Stomach (tissue), 9 donors: ENCODE measurements around the gene E2F2. TPM values are rescaled to one million over a fixed set of nuclear protein-coding genes. Genes with fewer than 3 reads are reported as not detected.
A peak's percentile ranks its signal among the peaks of the same experiment; 100 is the strongest.

Experiments used
- DNase-seq, 2 donors: peaks; one replicate each; pipeline versions ENCODE4 v3.0.0 to v3.0.0-alpha.2; 2013 to 2019
- H3K27ac ChIP-seq, 5 donors: fragments of 200-600 bp in 4 of 5; sonication (generic) in 4 of 5; one replicate each; pipeline ENCODE4 v1.5.1; 2013 to 2019; ENCODE audit warnings: mild to moderate bottlenecking in 1 of 5, moderate library complexity in 1 of 5
- H3K27me3 ChIP-seq, 3 donors: fragments of 200-600 bp; sonication (generic); one replicate each; pipeline ENCODE4 v1.5.1; 2017 to 2019; ENCODE audit warnings: mixed run types in 1 of 3
- H3K36me3 ChIP-seq, 4 donors: fragments of 200-600 bp; sonication (generic); 1 replicate in 3 of 4; 2 replicates in 1 of 4; pipeline ENCODE4 v1.5.1; 2016 to 2019
- H3K4me1 ChIP-seq, 4 donors: fragments of 200-600 bp; sonication (generic); one replicate each; pipeline ENCODE4 v1.5.1; 2016 to 2019
- H3K4me3 ChIP-seq, 4 donors: fragments of 200-600 bp; sonication (generic) in 3 of 4; one replicate each; pipeline ENCODE4 v1.5.1; 2016 to 2019; ENCODE audit warnings: mild to moderate bottlenecking in 1 of 4
- H3K9me3 ChIP-seq, 4 donors: fragments of 200-600 bp; sonication (generic); one replicate each; pipeline ENCODE4 v1.5.1; 2016 to 2019
- EP300 ChIP-seq: sonication (generic); formaldehyde crosslinking; IDR thresholded peaks from one replicate; pipeline ENCODE4 v1.6.1; 2017; ENCODE audit warnings: antibody characterized with exemption
- POLR2A ChIP-seq, 4 donors: fragments of 450-650 bp; IDR thresholded peaks; one replicate each; pipeline ENCODE4 v1.6.1; 2016; ENCODE audit warnings: antibody characterized with exemption in 4 of 4, control low read depth in 2 of 4, mild to moderate bottlenecking in 1 of 4, moderate library complexity in 1 of 4
- POLR2AphosphoS5 ChIP-seq, 3 donors: sonication (generic); formaldehyde crosslinking; IDR thresholded peaks; one replicate each; pipeline ENCODE4 v1.6.1; 2016; ENCODE audit warnings: antibody characterized with exemption in 3 of 3
- WGBS, 5 donors: extraction: QIAGEN DNeasy Blood & Tissue Kit in 3 of 5; methylation state at CpG; one replicate each; pipeline versions ENCODE4 v1.1.5 to v1.1.7; 2013 to 2018; 5-methylcytosine and 5-hydroxymethylcytosine counted together
- intact Hi-C: fragments of 100-400 bp; cut with DNase I; formaldehyde crosslinking; loops from one replicate; pipeline ENCODE4 v1.15.1; 2023; ENCODE audit warnings: low total_unique reads
- polyA plus RNA-seq, 3 donors: library from polyadenylated mRNA; stranded (reverse); fragments of 200-250 nt; gene quantifications; one replicate each; pipeline ENCODE4 v1.2.3, GENCODE V29; 2013
- total RNA-seq, 5 donors: library from RNA; depleted of rRNA; stranded (reverse); fragments of >200 nt; gene quantifications; one replicate each; pipeline versions ENCODE4 v1.1.0 to v1.2.3, GENCODE V29; 2014 to 2016
- TF ChIP-seq, protein P1 (sequence below), 7 experiments: fragments of 450-650 bp in 4 of 7; fragments of 200-600 bp in 3 of 7; sonication (generic) in 3 of 7; IDR thresholded peaks; one replicate each; pipeline ENCODE4 v1.5.1; 2016 to 2019; ENCODE audit warnings: antibody characterized with exemption in 7 of 7, control low read depth in 2 of 7, mild to moderate bottlenecking in 1 of 7
- donor health status: healthy with polysubstance abuse.
- donor health status: Bipolar disorder and iron deficiency.
- donor health status: healthy.

E2F2 gene
- total and polyA plus RNA-seq, 8 donors = 0.58 to 27.8 (median 2.5) TPM

DNA sequence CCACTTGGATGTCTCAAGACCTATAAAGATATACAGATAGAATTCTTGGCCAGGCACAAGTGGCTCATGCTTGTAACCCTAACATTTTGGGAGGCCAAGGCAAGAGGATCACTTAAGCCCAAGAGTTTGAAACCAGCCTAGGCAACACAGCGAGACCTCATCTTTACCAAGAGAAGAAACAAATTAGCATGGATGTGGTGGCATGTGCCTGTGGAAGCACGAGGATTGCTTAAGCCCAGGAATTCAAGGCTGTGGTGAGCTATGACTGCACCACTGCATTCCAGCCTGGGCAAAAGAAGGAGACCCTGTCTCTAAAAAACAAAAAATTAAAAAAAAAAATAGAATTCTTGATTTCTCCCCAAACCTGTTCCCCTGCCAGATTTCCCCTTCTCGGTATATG lies 55.4 kb downstream of the E2F2 start:
- Histone ChIP-seq H3K27ac (no peak overlapping the region), H3K27me3 (no peaks in the 10 kb centered on the region), H3K36me3 (no peaks in the 10 kb centered on the region), H3K4me3 (no peak overlapping the region), H3K4me1 (peaks cover 21 to 68% (median 46%) of the 10 kb centered on the region in 4 donors), H3K9me3 (no peaks in the 10 kb centered on the region)
- TF ChIP-seq EP300 (no peak), POLR2AphosphoS5 (IDR thresholded peaks at IDR 0.05) (no peak), POLR2A (IDR thresholded peaks at IDR 0.05) (no peak)
- TF ChIP-seq, protein P1, sequence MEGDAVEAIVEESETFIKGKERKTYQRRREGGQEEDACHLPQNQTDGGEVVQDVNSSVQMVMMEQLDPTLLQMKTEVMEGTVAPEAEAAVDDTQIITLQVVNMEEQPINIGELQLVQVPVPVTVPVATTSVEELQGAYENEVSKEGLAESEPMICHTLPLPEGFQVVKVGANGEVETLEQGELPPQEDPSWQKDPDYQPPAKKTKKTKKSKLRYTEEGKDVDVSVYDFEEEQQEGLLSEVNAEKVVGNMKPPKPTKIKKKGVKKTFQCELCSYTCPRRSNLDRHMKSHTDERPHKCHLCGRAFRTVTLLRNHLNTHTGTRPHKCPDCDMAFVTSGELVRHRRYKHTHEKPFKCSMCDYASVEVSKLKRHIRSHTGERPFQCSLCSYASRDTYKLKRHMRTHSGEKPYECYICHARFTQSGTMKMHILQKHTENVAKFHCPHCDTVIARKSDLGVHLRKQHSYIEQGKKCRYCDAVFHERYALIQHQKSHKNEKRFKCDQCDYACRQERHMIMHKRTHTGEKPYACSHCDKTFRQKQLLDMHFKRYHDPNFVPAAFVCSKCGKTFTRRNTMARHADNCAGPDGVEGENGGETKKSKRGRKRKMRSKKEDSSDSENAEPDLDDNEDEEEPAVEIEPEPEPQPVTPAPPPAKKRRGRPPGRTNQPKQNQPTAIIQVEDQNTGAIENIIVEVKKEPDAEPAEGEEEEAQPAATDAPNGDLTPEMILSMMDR (IDR thresholded peaks at IDR 0.05) = no peak
- no peak for DNase-seq
- 81 to 94% (median 88%) methylated on average over 3 of the region's 3 CpGs for WGBS, 5 donors
- intact Hi-C loops = no loop called here

DNA sequence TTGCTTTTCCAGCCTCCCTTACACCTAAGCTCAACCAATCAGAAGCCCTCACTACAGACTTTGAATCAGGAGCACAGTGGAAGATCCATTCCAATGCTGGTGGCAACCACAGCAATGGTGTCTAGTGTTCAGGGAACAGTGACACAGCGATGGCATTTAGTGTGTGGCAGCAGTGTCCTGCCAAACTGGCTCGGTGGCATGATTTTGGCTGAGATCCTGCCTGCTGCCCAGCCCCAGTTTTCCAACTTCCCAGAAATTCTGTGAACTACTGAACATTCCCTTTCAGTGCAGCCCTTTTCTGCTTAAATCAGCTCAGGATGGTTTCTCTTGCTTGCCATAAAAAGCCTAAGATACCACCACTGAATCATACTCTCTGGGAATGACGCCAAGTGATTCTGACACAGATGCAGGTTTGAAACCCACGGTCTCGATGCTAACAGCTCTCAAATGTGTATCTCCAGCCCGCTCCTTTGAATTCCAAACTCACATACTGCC lies 55.9 kb downstream of the E2F2 start:
- Histone ChIP-seq H3K4me3 (no peak overlapping the region), H3K27ac (peak overlapping the region in 2 of 5 donors; percentile 29 to 41), H3K27me3 (no peaks in the 10 kb centered on the region), H3K9me3 (no peaks in the 10 kb centered on the region), H3K36me3 (no peaks in the 10 kb centered on the region), H3K4me1 (peaks cover 21 to 68% (median 48%) of the 10 kb centered on the region in 4 donors)
- intact Hi-C loops = no loop called here
- TF ChIP-seq POLR2A (IDR thresholded peaks at IDR 0.05) (no peak), POLR2AphosphoS5 (IDR thresholded peaks at IDR 0.05) (no peak), EP300 (no peak)
- TF ChIP-seq, protein P1 (IDR thresholded peaks at IDR 0.05) = no peak
- DNase-seq = no peak
- 44 to 64% (median 56%) methylated on average over 6 of the region's 6 CpGs for WGBS, 5 donors

DNA sequence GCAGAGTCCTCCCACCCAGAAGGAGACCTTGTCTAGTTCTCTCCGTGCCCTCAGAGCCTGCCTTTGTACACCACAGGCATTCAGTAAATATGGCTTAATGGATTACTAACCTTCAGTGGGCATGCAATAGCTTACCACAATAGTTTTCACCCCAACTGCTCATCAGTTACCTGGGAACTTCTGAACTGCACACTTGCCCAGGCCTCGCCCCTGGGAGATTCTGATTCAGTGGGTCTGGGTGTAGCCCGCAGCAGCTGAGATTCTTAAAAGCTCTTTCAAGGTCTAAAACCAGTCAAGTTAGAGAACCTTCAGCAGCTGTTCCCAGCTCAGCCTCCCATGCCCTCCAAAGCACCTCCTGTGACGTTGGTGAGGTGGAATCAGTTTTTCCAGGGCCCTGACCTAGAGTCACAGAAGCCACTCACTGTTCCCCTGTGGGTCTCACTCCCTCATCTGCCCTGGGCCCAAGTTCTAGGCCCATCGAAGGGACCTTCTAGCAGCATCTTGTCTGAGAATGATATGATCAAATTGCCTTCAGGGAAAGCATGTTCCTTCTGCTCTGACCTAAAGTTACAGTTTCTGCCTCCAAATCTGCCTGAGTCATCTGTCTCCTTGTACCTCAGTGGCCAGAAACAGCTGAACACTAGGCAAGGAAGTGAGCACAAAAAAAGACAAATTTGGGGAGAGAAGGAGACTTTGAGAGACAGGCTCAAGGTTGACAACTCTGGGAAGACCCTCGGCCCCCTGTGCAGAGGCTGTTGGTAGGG lies 57.8 kb downstream of the E2F2 start:
- Histone ChIP-seq H3K4me3 (no peak overlapping the region), H3K27ac (peak overlapping the region in 4 of 5 donors; percentile 9 to 50 (median 32)), H3K36me3 (no peaks in the 10 kb centered on the region), H3K9me3 (no peaks in the 10 kb centered on the region), H3K27me3 (no peaks in the 10 kb centered on the region), H3K4me1 (peaks cover 7 to 57% (median 38%) of the 10 kb centered on the region in 4 donors)
- DNase-seq = peak in 1 of 2 donors; percentile 49
- TF ChIP-seq POLR2A (IDR thresholded peaks at IDR 0.05) (no peak), POLR2AphosphoS5 (IDR thresholded peaks at IDR 0.05) (no peak), EP300 (no peak)
- TF ChIP-seq, protein P1 (IDR thresholded peaks at IDR 0.05) = no peak
- WGBS, 5 donors = 67 to 85% (median 72%) methylated on average over 4 to 6 of the region's 6 CpGs
- intact Hi-C loops = no loop called here

GRCh38 chr1:23472351-23473036 lies 58.5 kb downstream of the E2F2 start:
- Histone ChIP-seq H3K4me1 (peaks cover 7 to 50% (median 33%) of the 10 kb centered on the region in 4 donors), H3K4me3 (no peak overlapping the region), H3K27me3 (no peaks in the 10 kb centered on the region), H3K27ac (peak overlapping the region in 3 of 5 donors; percentile 9 to 50 (median 44)), H3K9me3 (no peaks in the 10 kb centered on the region), H3K36me3 (no peaks in the 10 kb centered on the region)
- DNase-seq = no peak
- intact Hi-C loops = no loop called here
- TF ChIP-seq, protein P1 (IDR thresholded peaks at IDR 0.05) = no peak
- TF ChIP-seq EP300 (no peak), POLR2AphosphoS5 (IDR thresholded peaks at IDR 0.05) (no peak), POLR2A (IDR thresholded peaks at IDR 0.05) (no peak)
- WGBS, 5 donors = 65 to 83% (median 79%) methylated on average over 5 of the region's 5 CpGs
